ENCODE data around the gene EPS15. TPM values are rescaled to one million over a fixed set of nuclear protein-coding genes. Genes with fewer than 3 reads are reported as not detected.
"Not testable (repeated sequence)": the region's sequence is repeated elsewhere in the genome, so short reads cannot be mapped to it uniquely, and the experiment has no call there.

Gene EPS15
- total RNA-seq, 1 donor: 58.7 TPM

- TF ChIP-seq CTCF (IDR thresholded peaks at IDR 0.05; ENCODE audit: insufficient read depth, low read depth, low read length): no peak
- DNase-seq (ENCODE audit: low read depth): no peak
- H3K4me3 ChIP-seq (ENCODE audit: low read depth, low read length): no peak overlapping the region
These were observed 15.4 kb upstream of the EPS15 start for GRCh38 chr1:51534447-51534846.

- DNase-seq (ENCODE audit: low read depth): no peak
- TF ChIP-seq CTCF (IDR thresholded peaks at IDR 0.05; ENCODE audit: insufficient read depth, low read depth, low read length): no peak
These were observed 13.8 kb upstream of the EPS15 start for GRCh38 chr1:51532853-51533252.

GRCh38 chr1:51530447-51530846 lies 11.4 kb upstream of the EPS15 start:
- not testable (repeated sequence) for H3K4me3 ChIP-seq (ENCODE audit: low read depth, low read length)

More at GRCh38 chr1:51532853-51533252, 13.8 kb upstream of the EPS15 start:
- no peak overlapping the region for H3K4me3 ChIP-seq (ENCODE audit: low read depth, low read length)

GRCh38 chr1:51527144-51527543 lies 8.1 kb upstream of the EPS15 start:
- H3K4me3 ChIP-seq (ENCODE audit: low read depth, low read length): no peak overlapping the region
- TF ChIP-seq CTCF (IDR thresholded peaks at IDR 0.05; ENCODE audit: insufficient read depth, low read depth, low read length): no peak
- DNase-seq (ENCODE audit: low read depth): no peak

More at GRCh38 chr1:51530447-51530846, 11.4 kb upstream of the EPS15 start:
- not testable (repeated sequence) for DNase-seq (ENCODE audit: low read depth)

GRCh38 chr1:51526248-51526647 lies 7.2 kb upstream of the EPS15 start:
- no peak for TF ChIP-seq CTCF (IDR thresholded peaks at IDR 0.05; ENCODE audit: insufficient read depth, low read depth, low read length)
- H3K4me3 ChIP-seq (ENCODE audit: low read depth, low read length): no peak overlapping the region
- DNase-seq (ENCODE audit: low read depth): no peak

GRCh38 chr1:51525295-51525694 lies 6.2 kb upstream of the EPS15 start:
- DNase-seq (ENCODE audit: low read depth): no peak
- no peak overlapping the region for H3K4me3 ChIP-seq (ENCODE audit: low read depth, low read length)
- TF ChIP-seq CTCF (IDR thresholded peaks at IDR 0.05; ENCODE audit: insufficient read depth, low read depth, low read length): no peak

GRCh38 chr1:51524817-51525216 lies 5.8 kb upstream of the EPS15 start:
- DNase-seq (ENCODE audit: low read depth): no peak
- no peak overlapping the region for H3K4me3 ChIP-seq (ENCODE audit: low read depth, low read length)
- no peak for TF ChIP-seq CTCF (IDR thresholded peaks at IDR 0.05; ENCODE audit: insufficient read depth, low read depth, low read length)
